ENCODE data around the gene PNPLA8.

GRCh38 chr7:108467391-108467790 is 58.5 kb downstream of the PNPLA8 start:
- TF ChIP-seq CTCF (IDR thresholded peaks at IDR 0.05) (no peak), POLR2A (IDR thresholded peaks at IDR 0.05) (no peak)
